HEK293T (cell line): ENCODE measurements around the gene SULT1A3.
"Not testable (repeated sequence)": the region's sequence is repeated elsewhere in the genome, so short reads cannot be mapped to it uniquely, and the experiment has no call there.

ENCODE experiments used
- CTCF ChIA-PET: fragments of 350-600 bp; formaldehyde crosslinking; extraction: SDS; loops from one replicate; lab custom pipeline; 2021; ENCODE audit warnings: antibody characterized with exemption, inconsistent platforms; lab: Yijun Ruan, JAX
- POLR2A ChIA-PET: fragments of 350-600 bp; formaldehyde crosslinking; extraction: SDS; loops from one replicate; lab custom pipeline; 2020; ENCODE audit warnings: antibody characterized with exemption, inconsistent platforms; lab: Yijun Ruan, JAX
- DNase-seq: peaks from one replicate; pipeline ENCODE4 v3.0.0; 2012; ENCODE audit warnings: mixed read lengths; ENCODE audit errors: extremely low spot score
- ARNT ChIP-seq: fragments of 450-650 bp; IDR thresholded peaks from 2 replicates; pipeline ENCODE4 v1.6.1; 2017; ENCODE audit warnings: mild to moderate bottlenecking
- BHLHE40 ChIP-seq: fragments of 450-650 bp; IDR thresholded peaks from 2 replicates; pipeline ENCODE4 v1.6.1; 2016; ENCODE audit warnings: mild to moderate bottlenecking, moderate library complexity, borderline replicate concordance
- CTBP1 ChIP-seq: fragments of 450-650 bp; IDR thresholded peaks from 2 replicates; pipeline ENCODE4 v1.6.1; 2016; ENCODE audit warnings: borderline replicate concordance
- ELF4 ChIP-seq: fragments of 450-650 bp; IDR thresholded peaks from 2 replicates; pipeline ENCODE4 v1.6.1; 2017; ENCODE audit warnings: antibody characterized with exemption
- FOXA1 ChIP-seq: fragments of 450-650 bp; IDR thresholded peaks from 2 replicates; pipeline ENCODE4 v1.6.1; 2016; ENCODE audit warnings: mild to moderate bottlenecking
- FOXK2 ChIP-seq: fragments of 450-650 bp; IDR thresholded peaks from 2 replicates; pipeline ENCODE4 v1.6.1; 2016; ENCODE audit warnings: mild to moderate bottlenecking
- FOXM1 ChIP-seq: fragments of 450-650 bp; IDR thresholded peaks from 2 replicates; pipeline ENCODE4 v1.6.1; 2017; ENCODE audit warnings: mild to moderate bottlenecking, borderline replicate concordance
- HDGF ChIP-seq: fragments of 450-650 bp; IDR thresholded peaks from 2 replicates; pipeline ENCODE4 v1.6.1; 2017; ENCODE audit warnings: antibody characterized with exemption, borderline replicate concordance
- L3MBTL2 ChIP-seq: fragments of 450-650 bp; conservative IDR thresholded peaks from 2 replicates; pipeline ENCODE4 v1.6.1; 2016; ENCODE audit warnings: mild to moderate bottlenecking
- LEF1 ChIP-seq: fragments of 450-650 bp; IDR thresholded peaks from 2 replicates; pipeline ENCODE4 v1.6.1; 2017; ENCODE audit warnings: mild to moderate bottlenecking, borderline replicate concordance
- NFRKB ChIP-seq: fragments of 450-650 bp; IDR thresholded peaks from 2 replicates; pipeline ENCODE4 v1.6.1; 2016; ENCODE audit warnings: mild to moderate bottlenecking, moderate library complexity
- SP1 ChIP-seq: fragments of 450-650 bp; IDR thresholded peaks from 2 replicates; pipeline ENCODE4 v1.6.1; 2017
- SUZ12 ChIP-seq: fragments of 450-650 bp; IDR thresholded peaks from 2 replicates; pipeline ENCODE4 v1.6.1; 2016; ENCODE audit warnings: mild to moderate bottlenecking
- TARDBP ChIP-seq: fragments of 450-650 bp; IDR thresholded peaks from 2 replicates; pipeline ENCODE4 v1.6.1; 2016
- ZNF384 ChIP-seq: fragments of 450-650 bp; IDR thresholded peaks from 2 replicates; pipeline ENCODE4 v1.6.1; 2016
- TF ChIP-seq, protein P1 (sequence below): fragments of 450-650 bp; IDR thresholded peaks from 2 replicates; pipeline ENCODE4 v1.6.1; 2016

The SULT1A3 gene

DNA sequence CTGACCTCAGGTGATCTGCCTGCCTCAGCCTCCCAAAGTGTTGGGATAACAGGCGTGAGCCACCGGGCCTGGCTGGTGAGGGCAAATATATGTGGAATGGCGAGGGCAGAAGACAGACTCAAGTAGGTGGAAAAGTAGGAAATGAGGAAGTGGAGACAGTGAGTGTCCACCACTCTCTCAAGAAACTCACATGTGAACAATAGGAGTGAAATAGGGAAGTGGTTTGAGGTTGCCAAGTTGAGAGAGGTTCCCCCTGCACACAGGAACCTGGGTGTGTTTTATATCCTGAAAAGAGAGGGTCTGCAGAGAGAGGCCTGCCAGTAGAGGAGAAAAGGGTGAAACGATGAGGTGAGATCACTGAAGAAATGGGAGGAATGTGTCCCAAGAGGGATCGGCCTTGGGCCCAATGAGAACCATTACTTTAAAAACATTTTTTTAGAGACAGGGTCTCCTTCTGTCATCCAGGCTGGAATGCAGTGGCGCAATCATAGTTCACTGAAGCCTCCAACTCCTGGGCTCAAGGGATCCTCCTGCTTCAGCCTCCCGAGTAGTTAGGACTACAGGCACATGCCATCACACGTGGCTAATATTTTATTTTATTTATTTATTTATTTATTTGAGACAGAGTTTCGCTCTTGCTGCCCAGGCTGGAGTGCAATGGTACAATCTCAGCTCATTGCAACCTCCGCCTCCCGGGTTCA, 32.7 kb upstream of the SULT1A3 start:
- ChIA-PET POLR2A (no interaction called here), CTCF (no interaction called here)
- TF ChIP-seq ZNF384 (no peak), NFRKB (no peak), TARDBP (no peak), SUZ12 (no peak), FOXA1 (no peak)
- no peak for DNase-seq

- CTCF ChIA-PET, POLR2A ChIA-PET, DNase-seq: not testable (repeated sequence)
Observed at GRCh38 chr16:30168746-30169145, 30.3 kb upstream of the SULT1A3 start.

DNA sequence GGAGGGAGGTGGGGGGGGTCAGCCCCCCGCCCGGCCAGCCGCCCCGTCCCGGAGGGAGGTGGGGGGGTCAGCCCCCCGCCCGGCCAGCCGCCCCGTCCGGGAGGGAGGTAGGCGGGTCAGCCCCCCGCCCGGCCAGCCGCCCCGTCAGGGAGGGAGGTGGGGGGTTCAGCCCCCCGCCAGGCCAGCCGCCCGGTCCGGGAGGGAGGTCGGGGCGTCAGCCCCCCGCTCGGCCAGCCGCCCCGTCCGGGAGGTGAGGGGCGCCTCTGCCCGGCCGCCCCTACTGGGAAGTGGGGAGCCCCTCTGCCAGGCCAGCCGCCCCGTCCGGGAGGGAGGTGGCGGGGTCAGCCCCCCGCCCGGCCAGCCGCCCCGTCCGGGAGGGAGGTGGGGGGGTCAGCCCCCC, 29.6 kb upstream of the SULT1A3 start:
- POLR2A ChIA-PET, DNase-seq, CTCF ChIA-PET: not testable (repeated sequence)

GRCh38 chr16:30170145-30170544, 28.9 kb upstream of the SULT1A3 start:
- DNase-seq, CTCF ChIA-PET, POLR2A ChIA-PET: not testable (repeated sequence)

GRCh38 chr16:30173054-30173453, 26.0 kb upstream of the SULT1A3 start:
- TF ChIP-seq FOXK2 (no peak), CTBP1 (no peak), ARNT (no peak), HDGF (no peak), TARDBP (no peak), NFRKB (no peak), FOXA1 (no peak), SP1 (no peak), ELF4 (no peak)
- TF ChIP-seq, protein P1, sequence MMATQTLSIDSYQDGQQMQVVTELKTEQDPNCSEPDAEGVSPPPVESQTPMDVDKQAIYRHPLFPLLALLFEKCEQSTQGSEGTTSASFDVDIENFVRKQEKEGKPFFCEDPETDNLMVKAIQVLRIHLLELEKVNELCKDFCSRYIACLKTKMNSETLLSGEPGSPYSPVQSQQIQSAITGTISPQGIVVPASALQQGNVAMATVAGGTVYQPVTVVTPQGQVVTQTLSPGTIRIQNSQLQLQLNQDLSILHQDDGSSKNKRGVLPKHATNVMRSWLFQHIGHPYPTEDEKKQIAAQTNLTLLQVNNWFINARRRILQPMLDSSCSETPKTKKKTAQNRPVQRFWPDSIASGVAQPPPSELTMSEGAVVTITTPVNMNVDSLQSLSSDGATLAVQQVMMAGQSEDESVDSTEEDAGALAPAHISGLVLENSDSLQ, result no peak
- CTCF ChIA-PET, result no interaction called here
- POLR2A ChIA-PET, result no interaction called here
- DNase-seq, result no peak

- CTCF ChIA-PET, DNase-seq, POLR2A ChIA-PET: not testable (repeated sequence)
Observed at GRCh38 chr16:30176876-30177275, 22.2 kb upstream of the SULT1A3 start.

DNA sequence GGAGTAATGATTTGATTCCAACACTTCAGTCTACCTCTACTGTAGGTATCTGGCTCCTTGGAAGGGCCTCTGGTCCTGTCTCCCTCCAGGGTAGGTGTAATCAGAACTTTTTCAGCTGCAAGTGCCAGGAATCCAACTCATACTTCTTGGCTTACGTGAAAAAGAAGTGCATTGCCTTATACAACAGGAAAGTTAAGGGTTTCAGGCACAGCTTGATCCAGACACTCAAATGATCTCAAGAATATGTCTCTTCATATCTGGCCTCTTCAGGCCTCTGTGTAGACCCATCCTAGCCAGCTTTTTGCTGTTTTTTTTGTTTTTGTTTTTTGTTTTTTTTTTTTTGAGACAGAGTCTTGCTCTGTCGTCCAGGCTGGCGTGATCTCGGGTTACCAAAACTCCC, 19.9 kb upstream of the SULT1A3 start:
- ChIA-PET CTCF (no interaction called here), POLR2A (interaction anchor here (0.8 kb wide), 1 partner anchor 451 kb away, joined by 3 read pairs; no protein-coding TSS in a partner anchor)
- TF ChIP-seq FOXA1, result no peak
- no peak for TF ChIP-seq SP1
- TF ChIP-seq FOXK2, result no peak
- TF ChIP-seq TARDBP, result no peak
- TF ChIP-seq SUZ12, result no peak
- no peak for TF ChIP-seq LEF1
- no peak for TF ChIP-seq FOXM1
- TF ChIP-seq ARNT, result no peak
- TF ChIP-seq L3MBTL2, result no peak
- no peak for TF ChIP-seq CTBP1
- no peak for TF ChIP-seq HDGF
- TF ChIP-seq ELF4, result no peak
- no peak for TF ChIP-seq BHLHE40
- TF ChIP-seq, protein P1, result no peak
- no peak for TF ChIP-seq ZNF384
- no peak for TF ChIP-seq NFRKB
- no peak for DNase-seq

DNA sequence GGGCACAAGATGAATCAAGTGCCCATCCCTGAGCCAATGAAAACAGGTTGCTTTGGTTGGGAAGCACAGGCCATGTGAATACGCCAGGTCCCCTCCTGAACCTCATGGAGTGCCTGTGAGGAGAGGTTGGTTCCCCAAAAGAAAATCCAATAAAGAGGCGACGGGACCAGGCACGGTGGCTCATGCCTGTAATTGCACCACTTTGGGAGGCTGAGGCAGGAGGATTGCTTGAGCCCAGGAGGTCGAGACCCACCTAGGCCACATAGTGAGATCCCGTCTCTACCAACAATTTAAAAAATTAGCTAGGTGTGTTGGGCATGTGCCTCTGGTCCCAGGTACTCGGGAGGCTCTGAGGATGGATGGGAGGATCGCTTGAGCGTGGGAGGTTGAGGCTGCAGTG, 19.1 kb upstream of the SULT1A3 start:
- ChIA-PET POLR2A (no interaction called here), CTCF (interaction anchor here (1.0 kb wide), 1 partner anchor 68 kb away, joined by 7 read pairs; no protein-coding TSS in a partner anchor)
- DNase-seq, result no peak
- TF ChIP-seq CTBP1, result no peak
- no peak for TF ChIP-seq TARDBP
- TF ChIP-seq FOXK2, result no peak
- no peak for TF ChIP-seq ELF4
- TF ChIP-seq FOXM1, result no peak
- TF ChIP-seq ARNT, result no peak
- no peak for TF ChIP-seq ZNF384
- TF ChIP-seq, protein P1, result no peak
- no peak for TF ChIP-seq NFRKB
- TF ChIP-seq LEF1, result no peak
- TF ChIP-seq SUZ12, result no peak
- no peak for TF ChIP-seq L3MBTL2
- no peak for TF ChIP-seq BHLHE40
- TF ChIP-seq FOXA1, result no peak
- no peak for TF ChIP-seq SP1
- TF ChIP-seq HDGF, result no peak
